C4-2B (cell line): ENCODE measurements around the gene SSH3.

ENCODE experiments used
- H3K27ac ChIP-seq: fragments of 450-650 bp; 2 replicates; pipeline ENCODE4 v1.5.1; 2017
- ZFX ChIP-seq: fragments of 450-650 bp; IDR thresholded peaks from 2 replicates; pipeline ENCODE4 v1.6.1; 2017
- TF ChIP-seq, protein P1 (sequence below): fragments of 450-650 bp; conservative IDR thresholded peaks from 2 replicates; pipeline ENCODE4 v1.5.1; 2017; ENCODE audit warnings: mild to moderate bottlenecking

Gene SSH3

DNA sequence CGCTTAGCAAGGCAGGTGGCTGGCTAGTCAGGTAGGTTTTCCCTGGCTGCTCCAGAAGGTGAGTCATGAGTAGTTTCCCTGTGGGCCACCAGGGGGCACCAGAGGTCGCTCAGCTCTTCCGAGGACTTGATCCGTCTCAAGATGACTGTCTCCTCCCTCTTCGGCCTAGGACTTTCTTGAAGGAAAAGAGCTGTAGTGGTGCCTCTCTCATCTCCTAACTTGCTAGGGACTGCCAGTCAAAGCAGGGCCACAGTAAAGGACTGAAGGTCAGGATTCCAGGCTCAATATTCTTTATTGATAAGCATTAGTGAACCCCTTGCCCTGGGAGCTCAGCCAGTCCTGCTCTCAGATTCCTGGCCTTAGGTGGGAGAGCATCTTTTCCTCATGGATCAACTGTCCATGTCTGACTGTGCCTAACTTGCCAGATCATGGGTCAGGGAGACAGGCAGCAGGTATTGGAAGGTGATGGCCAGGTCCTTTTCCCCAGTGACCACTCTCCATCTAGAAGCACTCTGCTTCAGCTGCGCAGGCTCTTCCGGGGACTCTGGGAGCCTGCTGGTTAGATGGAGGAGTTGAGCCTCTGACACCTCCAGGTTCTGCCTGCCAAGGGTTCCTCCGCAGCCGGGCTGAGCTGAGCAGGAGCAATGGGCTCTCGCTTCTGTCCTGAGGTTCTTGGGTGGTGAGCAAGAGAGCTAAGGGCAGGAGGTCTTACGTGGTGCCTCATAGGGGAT lies 48.1 kb downstream of the SSH3 start:
- H3K27ac ChIP-seq = 0 out of 2 replicates have a peak overlapping the region, but pooled peaks have one; percentile 16

GRCh38 chr11:67352546-67353316 lies 49.4 kb downstream of the SSH3 start:
- TF ChIP-seq, protein P1, sequence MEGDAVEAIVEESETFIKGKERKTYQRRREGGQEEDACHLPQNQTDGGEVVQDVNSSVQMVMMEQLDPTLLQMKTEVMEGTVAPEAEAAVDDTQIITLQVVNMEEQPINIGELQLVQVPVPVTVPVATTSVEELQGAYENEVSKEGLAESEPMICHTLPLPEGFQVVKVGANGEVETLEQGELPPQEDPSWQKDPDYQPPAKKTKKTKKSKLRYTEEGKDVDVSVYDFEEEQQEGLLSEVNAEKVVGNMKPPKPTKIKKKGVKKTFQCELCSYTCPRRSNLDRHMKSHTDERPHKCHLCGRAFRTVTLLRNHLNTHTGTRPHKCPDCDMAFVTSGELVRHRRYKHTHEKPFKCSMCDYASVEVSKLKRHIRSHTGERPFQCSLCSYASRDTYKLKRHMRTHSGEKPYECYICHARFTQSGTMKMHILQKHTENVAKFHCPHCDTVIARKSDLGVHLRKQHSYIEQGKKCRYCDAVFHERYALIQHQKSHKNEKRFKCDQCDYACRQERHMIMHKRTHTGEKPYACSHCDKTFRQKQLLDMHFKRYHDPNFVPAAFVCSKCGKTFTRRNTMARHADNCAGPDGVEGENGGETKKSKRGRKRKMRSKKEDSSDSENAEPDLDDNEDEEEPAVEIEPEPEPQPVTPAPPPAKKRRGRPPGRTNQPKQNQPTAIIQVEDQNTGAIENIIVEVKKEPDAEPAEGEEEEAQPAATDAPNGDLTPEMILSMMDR = no peak
- TF ChIP-seq ZFX = peak; percentile 19; the same call in 1 of the 2 replicates
- peak overlapping the region; percentile 91 for H3K27ac ChIP-seq

More for the DNA sequence above, 48.1 kb downstream of the SSH3 start:
- TF ChIP-seq, protein P1 = peak; percentile 97
- no peak for TF ChIP-seq ZFX

DNA sequence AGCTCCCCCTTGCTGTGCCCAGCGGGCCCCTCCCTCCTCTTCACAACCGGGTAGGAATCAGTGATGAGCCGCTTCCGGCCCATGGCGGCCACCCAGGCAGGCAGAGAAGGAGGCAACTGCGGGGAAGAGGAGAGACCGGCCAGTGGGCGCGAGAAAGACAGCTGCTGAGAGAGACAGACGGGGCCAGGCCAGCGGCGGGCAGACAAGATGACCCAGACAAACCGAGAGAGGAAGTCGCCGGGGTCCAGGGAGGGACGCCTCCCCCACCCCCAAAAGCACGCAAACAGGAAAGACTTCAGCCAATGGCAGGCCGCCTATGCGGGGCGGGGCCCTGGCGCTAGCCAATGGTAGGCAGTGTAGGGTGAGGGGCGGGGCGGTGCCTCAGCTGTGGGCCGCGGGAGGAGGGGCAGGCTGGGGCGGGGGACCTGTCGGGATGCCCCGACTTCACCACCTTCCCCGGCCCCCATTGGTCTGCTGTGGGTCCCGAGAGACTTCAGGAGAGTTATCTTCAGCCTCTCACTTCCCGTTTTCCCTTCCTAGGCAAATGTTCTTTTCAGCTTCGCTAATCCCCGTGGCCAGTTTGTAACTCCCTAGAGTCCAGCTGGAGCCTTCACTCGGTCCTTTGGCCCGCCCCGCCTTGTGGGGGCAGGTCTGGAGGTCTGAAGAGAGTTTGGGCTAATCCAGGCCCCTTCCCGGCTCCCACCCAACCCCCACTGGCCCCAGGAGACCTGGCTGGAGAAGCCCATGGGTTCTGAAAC lies 50.2 kb downstream of the SSH3 start, which contains the start of gene POLD4:
TSS of gene POLD4 (minus strand) at position 230 of the 758 bp plus-strand sequence. CDS start at position 83, 147 bp downstream.
- peak within 1 kb of the TSS; percentile 91 for H3K27ac ChIP-seq
- no peak for TF ChIP-seq ZFX
- TF ChIP-seq, protein P1 = no peak

GRCh38 chr11:67354075-67355022 lies 51.0 kb downstream of the SSH3 start:
- peak overlapping the region; percentile 91 for H3K27ac ChIP-seq
- no peak for TF ChIP-seq ZFX
- TF ChIP-seq, protein P1 = no peak

GRCh38 chr11:67355023-67355793 lies 51.9 kb downstream of the SSH3 start:
- H3K27ac ChIP-seq = peak overlapping the region; percentile 5; the same call in 1 of the 2 replicates
- TF ChIP-seq, protein P1 = no peak
- no peak for TF ChIP-seq ZFX

DNA sequence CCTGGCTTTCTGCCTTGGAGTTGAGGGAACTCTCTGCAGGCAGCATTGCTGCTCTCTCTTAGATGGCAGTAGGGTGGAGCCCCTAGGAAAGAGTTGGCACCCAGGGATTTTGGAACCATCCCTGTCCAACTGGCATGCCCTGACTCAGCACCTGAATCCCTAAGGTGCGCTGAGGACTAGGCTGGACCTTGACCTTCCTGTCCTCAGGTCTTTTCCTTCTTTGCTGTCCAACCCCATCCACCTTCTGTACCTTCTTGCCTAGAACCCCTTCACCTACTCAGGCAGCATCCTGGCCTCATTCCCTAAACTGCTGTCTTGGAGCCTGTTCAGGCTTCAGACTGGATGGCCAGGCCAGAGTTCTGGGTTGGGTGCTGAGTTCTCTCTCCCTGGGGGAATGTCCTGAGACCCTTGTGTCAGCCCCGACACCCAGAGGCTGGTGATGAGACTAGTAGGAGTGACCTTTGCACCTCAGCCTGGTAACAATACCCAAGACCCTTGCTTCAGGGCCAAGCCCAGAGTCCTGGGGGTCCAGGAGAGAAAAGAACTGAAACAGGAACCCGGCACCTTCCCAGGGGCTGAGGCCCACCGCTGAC lies 52.6 kb downstream of the SSH3 start:
- H3K27ac ChIP-seq = peak overlapping the region; percentile 13
- TF ChIP-seq, protein P1 = no peak
